Adrenal gland (tissue), 5 donors: ENCODE data around the gene AACS.

Experiments used
- CTCF ChIP-seq, 6 experiments: fragments of 450-650 bp in 4 of 6; fragments of 200-600 bp in 2 of 6; sonication (generic) in 1 of 6; IDR thresholded peaks; 1 replicate in 5 of 6; 2 replicates in 1 of 6; pipeline versions ENCODE4 v1.5.1 to v1.8.0; 2016 to 2021; ENCODE audit warnings: antibody characterized with exemption in 6 of 6, mild to moderate bottlenecking in 2 of 6, moderate library complexity in 1 of 6
- POLR2A ChIP-seq, 2 donors: fragments of 450-650 bp; IDR thresholded peaks; one replicate each; pipeline ENCODE4 v1.6.1; 2017; ENCODE audit warnings: antibody characterized with exemption in 2 of 2, mild to moderate bottlenecking in 2 of 2, moderate library complexity in 1 of 2
- donor health status: DM: no; HTN: no; CAD: no.

GRCh38 chr12:125065919-125066570 lies 810 bp downstream of the AACS start:
- no peak for TF ChIP-seq CTCF (IDR thresholded peaks at IDR 0.05)
- no peak for TF ChIP-seq POLR2A (IDR thresholded peaks at IDR 0.05)
